ENCODE measurements around the gene KRT86. TPM values are rescaled to one million over a fixed set of nuclear protein-coding genes. Genes with fewer than 3 reads are reported as not detected.

Gene KRT86
- total and polyA plus RNA-seq, 2 experiments from 2014 or later = 0.16 TPM; not detected in 1

DNA sequence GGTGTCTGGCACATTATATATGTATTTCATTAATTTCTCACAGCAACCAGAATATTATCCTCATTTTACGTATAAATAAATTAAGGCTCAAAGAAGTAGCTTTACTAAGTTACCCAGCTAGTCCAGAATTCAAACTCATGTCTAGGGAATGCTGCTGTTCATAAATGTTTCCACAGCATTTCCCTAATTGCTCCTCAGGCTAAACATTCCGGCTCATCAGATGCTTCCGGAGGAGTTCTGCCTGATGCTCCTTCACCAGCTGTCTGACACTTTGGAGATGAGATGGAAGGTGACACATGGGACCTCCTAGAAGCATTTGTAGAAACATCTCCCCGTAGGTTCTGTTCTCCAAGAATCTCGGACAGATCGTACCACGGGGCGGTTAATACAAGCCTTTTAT, 80.7 kb downstream of the KRT86 start (continued):
- TF ChIP-seq ZNF462 (CRISPR knock-in tag; IDR thresholded peaks at IDR 0.05) = no peak
- no peak for TF ChIP-seq REST (IDR thresholded peaks at IDR 0.05; ENCODE audit: unreplicated experiment)

DNA sequence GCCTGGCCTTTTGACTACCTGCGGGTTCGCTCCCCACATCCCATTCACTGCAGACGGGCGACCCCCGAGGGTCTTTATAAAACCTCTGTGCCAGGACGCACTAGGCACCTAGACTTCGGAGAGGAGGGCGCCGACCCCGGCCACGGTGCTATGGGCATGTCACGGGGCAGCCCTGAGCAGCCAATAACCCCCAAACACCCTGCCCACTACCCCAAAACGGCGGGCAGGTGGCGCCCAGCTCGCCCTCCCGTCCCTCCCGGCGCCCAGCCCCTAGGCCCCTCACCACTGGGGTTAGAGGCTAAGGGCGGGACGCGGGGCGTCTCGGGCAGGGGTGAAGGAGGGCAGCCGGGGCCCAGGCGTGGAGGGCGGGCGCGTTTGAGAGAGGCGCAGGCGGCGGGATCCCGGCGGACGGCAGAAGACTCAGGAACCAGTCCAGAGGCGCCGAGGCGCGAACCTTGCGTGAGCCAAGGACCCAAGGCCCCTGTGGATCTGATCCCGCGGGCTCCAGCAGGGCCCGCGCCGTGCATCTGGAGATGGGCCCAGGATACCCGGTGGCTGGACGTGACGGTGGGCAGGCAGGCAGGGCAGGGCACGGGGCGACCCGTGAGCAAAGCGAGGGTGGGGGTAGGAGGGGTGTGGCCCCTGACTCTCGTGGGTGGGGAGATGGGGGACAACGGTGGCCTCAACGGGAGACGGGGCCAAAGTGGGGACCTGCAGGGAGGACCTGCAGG, 81.8 kb downstream of the KRT86 start:
- H3K4me1 Mint-ChIP-seq = peaks cover 9% of the 10 kb centered on the region
- Histone ChIP-seq H3K9me2 (ENCODE audit: insufficient read depth) (no peaks in the 10 kb centered on the region), H4K20me1 (replicated peaks; ENCODE audit: insufficient read depth) (no peaks in the 10 kb centered on the region), H3K4me2 (no peak overlapping the region), H3K4me3 (no peak overlapping the region), H3F3A (replicated peaks; ENCODE audit: low read depth) (no peaks in the 10 kb centered on the region), H3K27ac (ENCODE audit: low read depth) (no peak overlapping the region), H3K79me2 (replicated peaks; ENCODE audit: insufficient read depth) (no peaks in the 10 kb centered on the region), H3K27me3 (ENCODE audit: insufficient read depth) (no peaks in the 10 kb centered on the region), H3K4me1 (ENCODE audit: insufficient read depth) (no peaks in the 10 kb centered on the region), H3K36me3 (ENCODE audit: insufficient read depth) (no peaks in the 10 kb centered on the region), H2AFZ (no peak overlapping the region)
- no peaks in the 10 kb centered on the region for H3K36me3 Mint-ChIP-seq (ENCODE audit: low read depth)
- H3K27ac Mint-ChIP-seq = no peak overlapping the region
- no peaks in the 10 kb centered on the region for H3K9me3 Mint-ChIP-seq
- no peak for DNase-seq (ENCODE audit: low spot score)
- TF ChIP-seq, protein P1, sequence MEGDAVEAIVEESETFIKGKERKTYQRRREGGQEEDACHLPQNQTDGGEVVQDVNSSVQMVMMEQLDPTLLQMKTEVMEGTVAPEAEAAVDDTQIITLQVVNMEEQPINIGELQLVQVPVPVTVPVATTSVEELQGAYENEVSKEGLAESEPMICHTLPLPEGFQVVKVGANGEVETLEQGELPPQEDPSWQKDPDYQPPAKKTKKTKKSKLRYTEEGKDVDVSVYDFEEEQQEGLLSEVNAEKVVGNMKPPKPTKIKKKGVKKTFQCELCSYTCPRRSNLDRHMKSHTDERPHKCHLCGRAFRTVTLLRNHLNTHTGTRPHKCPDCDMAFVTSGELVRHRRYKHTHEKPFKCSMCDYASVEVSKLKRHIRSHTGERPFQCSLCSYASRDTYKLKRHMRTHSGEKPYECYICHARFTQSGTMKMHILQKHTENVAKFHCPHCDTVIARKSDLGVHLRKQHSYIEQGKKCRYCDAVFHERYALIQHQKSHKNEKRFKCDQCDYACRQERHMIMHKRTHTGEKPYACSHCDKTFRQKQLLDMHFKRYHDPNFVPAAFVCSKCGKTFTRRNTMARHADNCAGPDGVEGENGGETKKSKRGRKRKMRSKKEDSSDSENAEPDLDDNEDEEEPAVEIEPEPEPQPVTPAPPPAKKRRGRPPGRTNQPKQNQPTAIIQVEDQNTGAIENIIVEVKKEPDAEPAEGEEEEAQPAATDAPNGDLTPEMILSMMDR (conservative IDR thresholded peaks at IDR 0.05; ENCODE audit: low read depth in 2 of 2) = peak in 1 of 2 experiments; percentile 14; a peak in 1 of 4 replicates
- no peak for TF ChIP-seq JUNB (IDR thresholded peaks at IDR 0.05; ENCODE audit: unreplicated experiment)
- no peak for TF ChIP-seq STAT1 (IDR thresholded peaks at IDR 0.05; ENCODE audit: unreplicated experiment)
- no peaks in the 10 kb centered on the region for H3K27me3 Mint-ChIP-seq (ENCODE audit: insufficient read depth, low read depth, poor library complexity)
- no peak overlapping the region for H3K4me3 Mint-ChIP-seq
- no peak for ATAC-seq
